H1 (cell line): ENCODE measurements around the gene CRACDL. TPM values are rescaled to one million over a fixed set of nuclear protein-coding genes. Genes with fewer than 3 reads are reported as not detected.

Source experiments
- CTCF ChIA-PET: fragments of 300-600 bp; sonication (Branson Sonifier 250); formaldehyde crosslinking; loops from one replicate; lab custom pipeline; 2021; ENCODE audit not compliant: partially characterized antibody; lab: Charles Lee
- POLR2A ChIA-PET: fragments of 300-600 bp; sonication (Branson Sonifier 250); formaldehyde crosslinking; loops from one replicate; lab custom pipeline; 2021; ENCODE audit warnings: inconsistent platforms; ENCODE audit not compliant: partially characterized antibody; lab: Charles Lee
- DNase-seq, 2 experiments: peaks; one replicate each; pipeline versions ENCODE4 v3.0.0 to v3.0.0-alpha.2; 2010 to 2022; ENCODE audit warnings: low spot score in 2 of 2, low read depth in 1 of 2, mixed read lengths in 1 of 2
- FAIRE-seq: peaks from 2 replicates; lab custom pipeline; 2011; peaks lifted over from hg19 to GRCh38; lab: Jason Lieb, UNC
- H2AFZ ChIP-seq: 2 replicates; pipeline ENCODE4 v1.8.1; 2012; ENCODE audit warnings: low read length, inconsistent platforms
- H2AK5ac ChIP-seq: 2 replicates; pipeline ENCODE4 v1.6.1; 2013; ENCODE audit warnings: low read depth, low read length
- H2BK120ac ChIP-seq: replicated peaks from 2 replicates; pipeline ENCODE3; 2013; ENCODE audit warnings: low read depth, low read length, inconsistent platforms
- H2BK12ac ChIP-seq: 2 replicates; pipeline ENCODE4 v1.6.1; 2013; ENCODE audit warnings: low read depth, low read length
- H2BK15ac ChIP-seq: 2 replicates; pipeline ENCODE4 v1.6.1; 2013; ENCODE audit warnings: low read length
- H2BK20ac ChIP-seq: 2 replicates; pipeline ENCODE4 v1.6.1; 2013; ENCODE audit warnings: low read length
- H2BK5ac ChIP-seq: 2 replicates; pipeline ENCODE4 v1.6.1; 2013; ENCODE audit warnings: low read depth, low read length
- H3K14ac ChIP-seq: 2 replicates; pipeline ENCODE4 v1.6.1; 2013; ENCODE audit warnings: inconsistent platforms; ENCODE audit not compliant: insufficient read length
- H3K18ac ChIP-seq: 2 replicates; pipeline ENCODE4 v1.6.1; 2013; ENCODE audit warnings: low read length; ENCODE audit errors: extremely low read depth
- H3K23ac ChIP-seq: 2 replicates; pipeline ENCODE4 v1.6.1; 2013; ENCODE audit warnings: inconsistent platforms; ENCODE audit not compliant: insufficient read length
- H3K23me2 ChIP-seq: 2 replicates; pipeline ENCODE4 v1.6.1; 2013; ENCODE audit warnings: low read depth, low read length
- H3K27ac ChIP-seq: 2 replicates; pipeline ENCODE4 v1.6.1; 2011; ENCODE audit warnings: low read depth, low read length, inconsistent platforms
- H3K27me3 ChIP-seq, 4 experiments: replicated peaks in 1 of 4; 1 replicate in 1 of 4; 2 replicates in 3 of 4; pipeline versions ENCODE4 v1.6.1 to v1.8.1; 2011 to 2013; ENCODE audit warnings: low read length in 3 of 4, mild to moderate bottlenecking in 3 of 4, inconsistent platforms in 2 of 4, mixed read lengths in 2 of 4, moderate library complexity in 1 of 4; ENCODE audit not compliant: control insufficient read depth in 3 of 4, insufficient read depth in 3 of 4; ENCODE audit errors: extremely low read depth in 1 of 4
- H3K36me3 ChIP-seq, 4 experiments: 2 replicates each; pipeline versions ENCODE4 v1.6.1 to v1.8.1; 2011 to 2013; ENCODE audit warnings: mild to moderate bottlenecking in 4 of 4, low read length in 3 of 4, moderate library complexity in 2 of 4, control low read depth in 1 of 4, inconsistent platforms in 1 of 4; ENCODE audit not compliant: insufficient read depth in 4 of 4, control insufficient read depth in 2 of 4
- H3K4ac ChIP-seq: replicated peaks from 2 replicates; pipeline ENCODE3; 2013; ENCODE audit warnings: low read length, low read depth, mixed read lengths, inconsistent platforms; ENCODE audit not compliant: insufficient read length
- H3K4me1 ChIP-seq, 4 experiments: replicated peaks in 1 of 4; 1 replicate in 1 of 4; 2 replicates in 3 of 4; pipeline versions ENCODE4 v1.6.1 to v1.8.1; 2011 to 2013; ENCODE audit warnings: low read length in 3 of 4, inconsistent platforms in 2 of 4, mixed read lengths in 1 of 4; ENCODE audit not compliant: insufficient read depth in 4 of 4, control insufficient read depth in 3 of 4
- H3K4me2 ChIP-seq, 2 experiments: 2 replicates each; pipeline versions ENCODE4 v1.6.1 to v1.8.1; 2011 to 2013; ENCODE audit warnings: low read depth in 2 of 2, low read length in 2 of 2, control low read depth in 1 of 2, inconsistent platforms in 1 of 2, mild to moderate bottlenecking in 1 of 2; ENCODE audit not compliant: insufficient read depth in 1 of 2
- H3K4me3 ChIP-seq, 4 experiments: fragments of 200-600, 300-600 bp in 1 of 4; sonication (generic), shearing (Covaris generic), sonication (Bioruptor Twin) in 1 of 4; 2 replicates each; pipeline versions ENCODE4 v1.5.1 to v1.8.1; 2011 to 2016; ENCODE audit warnings: low read length in 4 of 4, low read depth in 3 of 4, control low read depth in 2 of 4, inconsistent platforms in 2 of 4, mild to moderate bottlenecking in 2 of 4, mixed read lengths in 1 of 4, moderate library complexity in 1 of 4; ENCODE audit not compliant: insufficient read depth in 2 of 4; ENCODE audit errors: extremely low read depth in 1 of 4
- H3K56ac ChIP-seq: replicated peaks from 2 replicates; pipeline ENCODE3; 2013; ENCODE audit warnings: low read depth, mild to moderate bottlenecking, mixed read lengths, low read length, inconsistent platforms; ENCODE audit not compliant: insufficient read length
- H3K79me1 ChIP-seq: 2 replicates; pipeline ENCODE4 v1.6.1; 2013; ENCODE audit warnings: low read depth, low read length, control low read depth
- H3K79me2 ChIP-seq, 2 experiments: 2 replicates each; pipeline versions ENCODE4 v1.6.1 to v1.8.1; 2012 to 2013; ENCODE audit warnings: low read length in 2 of 2, mild to moderate bottlenecking in 2 of 2, inconsistent platforms in 1 of 2; ENCODE audit not compliant: insufficient read depth in 2 of 2, control insufficient read depth in 1 of 2
- H3K9ac ChIP-seq, 4 experiments: replicated peaks in 1 of 4; 1 replicate in 1 of 4; 2 replicates in 3 of 4; pipeline versions ENCODE4 v1.6.1 to v1.8.1; 2011 to 2013; ENCODE audit warnings: low read depth in 3 of 4, low read length in 3 of 4, control low read depth in 2 of 4, mild to moderate bottlenecking in 2 of 4, moderate library complexity in 2 of 4, inconsistent platforms in 1 of 4; ENCODE audit errors: extremely low read depth in 1 of 4
- H3K9me3 ChIP-seq, 2 experiments: 2 replicates each; pipeline versions ENCODE4 v1.6.1 to v1.8.1; 2012 to 2013; ENCODE audit warnings: mild to moderate bottlenecking in 2 of 2, moderate library complexity in 2 of 2, control low read depth in 1 of 2, inconsistent platforms in 1 of 2, low read depth in 1 of 2, low read length in 1 of 2, mixed read lengths in 1 of 2; ENCODE audit not compliant: insufficient read depth in 2 of 2
- H4K20me1 ChIP-seq, 2 experiments: replicated peaks in 1 of 2; 2 replicates each; pipeline versions ENCODE3 to v1.8.1; 2011 to 2013; ENCODE audit warnings: inconsistent platforms in 2 of 2, low read length in 2 of 2, mild to moderate bottlenecking in 1 of 2; ENCODE audit not compliant: insufficient read depth in 2 of 2, control insufficient read depth in 1 of 2
- H4K5ac ChIP-seq: 2 replicates; pipeline ENCODE4 v1.6.1; 2013; ENCODE audit warnings: low read length, low read depth, mixed read lengths, inconsistent platforms; ENCODE audit not compliant: insufficient read length
- H4K8ac ChIP-seq: 2 replicates; pipeline ENCODE4 v1.8.0; 2013; ENCODE audit warnings: mild to moderate bottlenecking, moderate library complexity, low read length, inconsistent platforms; ENCODE audit not compliant: insufficient read depth; ENCODE audit errors: extremely low read depth
- H4K91ac ChIP-seq: replicated peaks from 2 replicates; pipeline ENCODE3; 2013; ENCODE audit warnings: low read length, mixed read lengths, inconsistent platforms; ENCODE audit not compliant: insufficient read length
- CHD1 ChIP-seq: IDR thresholded peaks from 2 replicates; pipeline ENCODE4 v1.6.1; 2012; ENCODE audit warnings: low read depth, low read length, improper control_type of control experiment
- CHD2 ChIP-seq: IDR thresholded peaks from 2 replicates; pipeline ENCODE4 v1.6.1; 2012; ENCODE audit warnings: low read length, improper control_type of control experiment
- GTF2F1 ChIP-seq: IDR thresholded peaks from 2 replicates; pipeline ENCODE4 v1.6.1; 2012; ENCODE audit warnings: low read depth, low read length, improper control_type of control experiment, borderline replicate concordance
- HDAC6 ChIP-seq: IDR thresholded peaks from one replicate; pipeline ENCODE4 v1.7.1; 2012; ENCODE audit warnings: low read depth, mild to moderate bottlenecking, inconsistent platforms, low read length, moderate library complexity
- POLR2A ChIP-seq, 2 experiments: IDR thresholded peaks; 1 replicate in 1 of 2; 2 replicates in 1 of 2; pipeline ENCODE4 v1.6.1; 2011; ENCODE audit warnings: low read depth in 2 of 2, low read length in 2 of 2, mild to moderate bottlenecking in 2 of 2; ENCODE audit errors: control extremely low read depth in 1 of 2
- POLR2AphosphoS5 ChIP-seq: IDR thresholded peaks from 2 replicates; pipeline ENCODE4 v1.6.1; 2011; ENCODE audit warnings: low read depth, low read length
- RBBP5 ChIP-seq: IDR thresholded peaks from 2 replicates; pipeline ENCODE4 v1.7.1; 2012; ENCODE audit warnings: low read depth, mild to moderate bottlenecking, inconsistent platforms, low read length, moderate library complexity, borderline replicate concordance
- RXRA ChIP-seq: IDR thresholded peaks from 2 replicates; pipeline ENCODE4 v1.6.1; 2011; ENCODE audit warnings: low read depth, mild to moderate bottlenecking, low read length, moderate library complexity; ENCODE audit not compliant: insufficient read depth
- SIX5 ChIP-seq: IDR thresholded peaks from 2 replicates; pipeline ENCODE4 v1.6.1; 2011; ENCODE audit warnings: mild to moderate bottlenecking, low read depth, low read length
- SP2 ChIP-seq: IDR thresholded peaks from 2 replicates; pipeline ENCODE4 v1.6.1; 2012; ENCODE audit warnings: mild to moderate bottlenecking, low read length, inconsistent platforms
- SUZ12 ChIP-seq: fragments of 200-600 bp; sonication (generic); IDR thresholded peaks from 2 replicates; pipeline ENCODE4 v1.6.1; 2012; ENCODE audit warnings: mild to moderate bottlenecking, inconsistent platforms, low read length, moderate library complexity, mixed read lengths
- TCF12 ChIP-seq: IDR thresholded peaks from 2 replicates; pipeline ENCODE4 v1.6.1; 2011; ENCODE audit warnings: low read depth, mild to moderate bottlenecking, low read length
- TEAD4 ChIP-seq: IDR thresholded peaks from 2 replicates; pipeline ENCODE4 v1.6.1; 2012; ENCODE audit warnings: low read depth, low read length, inconsistent platforms, mixed read lengths
- YY1 ChIP-seq: IDR thresholded peaks from 2 replicates; pipeline ENCODE4 v1.6.1; 2011; ENCODE audit warnings: low read depth, mild to moderate bottlenecking, low read length
- ZNF274 ChIP-seq: IDR thresholded peaks from 2 replicates; pipeline ENCODE4 v1.7.0; 2012; ENCODE audit warnings: low read length, borderline replicate concordance; ENCODE audit errors: extremely low read depth
- WGBS, 2 experiments: shearing (Covaris generic) in 1 of 2; methylation state at CpG; one replicate each; pipeline versions ENCODE4 v1.1.6 to v1.1.7; 2013 to 2015; ENCODE audit warnings: low lambda C conversion rate in 2 of 2, mixed read lengths in 2 of 2, inconsistent platforms in 1 of 2, low coverage in 1 of 2, missing lambda C conversion rate in 1 of 2; ENCODE audit not compliant: insufficient replicate concordance in 2 of 2, insufficient coverage in 1 of 2, insufficient read length in 1 of 2; ENCODE audit errors: extremely low coverage in 1 of 2, missing lambda C conversion rate in 1 of 2; 5-methylcytosine and 5-hydroxymethylcytosine counted together
- polyA plus RNA-seq, 7 experiments: library from polyadenylated mRNA; depleted of rRNA in 3 of 7; stranded (reverse) in 5 of 7; unstranded in 2 of 7; fragments of >200 nt in 5 of 7; fragments of 200-250 nt in 2 of 7; gene quantifications; 1 replicate in 5 of 7; 2 replicates in 1 of 7; 4 replicates in 1 of 7; pipeline versions ENCODE4 v1.2.1 to v1.2.3, GENCODE V29; 2011 to 2013; ENCODE audit warnings: missing spikeins in 2 of 7, mixed read lengths in 2 of 7
- total RNA-seq: library from RNA; stranded (reverse); fragmentation: NEBNext Ultra II Directional; extraction: Animal tissue kit (Norgen Biotek cat#: 25700); gene quantifications from 2 replicates; pipeline ENCODE4 v1.2.1, GENCODE V29; 2021
- TF ChIP-seq, protein P1 (sequence below): IDR thresholded peaks from 2 replicates; pipeline ENCODE4 v1.6.1; 2011; ENCODE audit warnings: low read length, improper control_type of control experiment

The CRACDL gene
- total and polyA plus RNA-seq, 2 of the 8 experiments (the other 6 are each of a cell fraction or from before 2014, with no cell fraction given) = 0.07 to 0.38 TPM

DNA sequence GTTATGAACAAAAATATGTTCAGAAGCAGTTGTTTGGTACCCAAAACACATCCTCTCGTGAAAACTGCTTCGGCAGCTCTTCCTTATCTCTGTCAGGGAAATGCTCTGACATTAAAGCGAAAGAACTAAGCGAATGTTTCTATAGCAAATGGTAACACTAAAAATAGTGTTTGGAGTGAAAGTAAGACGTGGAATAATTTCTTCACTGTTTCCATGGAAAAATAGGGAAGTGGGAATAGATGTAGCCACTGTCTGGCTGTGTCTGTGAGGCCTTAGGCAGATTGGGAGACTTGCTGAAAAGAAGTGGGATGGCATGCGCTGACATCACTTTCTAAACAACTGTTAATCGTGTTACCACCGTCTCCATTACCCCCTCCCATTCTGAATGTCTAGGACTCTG is 11.5 kb upstream of the CRACDL start:
- no peak overlapping the region for H3K4me2 ChIP-seq
- CTCF ChIA-PET = interaction anchor here (1.4 kb wide), 1 partner anchor 138 kb away, joined by 4 read pairs; no protein-coding TSS in a partner anchor
- TF ChIP-seq RBBP5 (no peak), RXRA (no peak), SIX5 (no peak), GTF2F1 (no peak), YY1 (no peak), TCF12 (no peak), SP2 (no peak), HDAC6 (no peak), CHD1 (no peak), SUZ12 (no peak), POLR2A (IDR thresholded peaks at IDR 0.05; ENCODE audit: control extremely low read depth in 1 of 2, low read depth in 2 of 2, low read length in 2 of 2) (no peak), CHD2 (no peak), TEAD4 (no peak), ZNF274 (no peak), POLR2AphosphoS5 (no peak)
- TF ChIP-seq, protein P1, sequence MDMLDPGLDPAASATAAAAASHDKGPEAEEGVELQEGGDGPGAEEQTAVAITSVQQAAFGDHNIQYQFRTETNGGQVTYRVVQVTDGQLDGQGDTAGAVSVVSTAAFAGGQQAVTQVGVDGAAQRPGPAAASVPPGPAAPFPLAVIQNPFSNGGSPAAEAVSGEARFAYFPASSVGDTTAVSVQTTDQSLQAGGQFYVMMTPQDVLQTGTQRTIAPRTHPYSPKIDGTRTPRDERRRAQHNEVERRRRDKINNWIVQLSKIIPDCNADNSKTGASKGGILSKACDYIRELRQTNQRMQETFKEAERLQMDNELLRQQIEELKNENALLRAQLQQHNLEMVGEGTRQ = no peak

More for the DNA sequence above, 11.5 kb upstream of the CRACDL start:
- no peak overlapping the region for H4K8ac ChIP-seq
- H3K4me3 ChIP-seq = no peak overlapping the region
- H3K79me1 ChIP-seq = no peaks in the 10 kb centered on the region
- no peak overlapping the region for H2BK5ac ChIP-seq
- no peak overlapping the region for H3K18ac ChIP-seq
- H3K9ac ChIP-seq = no peak overlapping the region
- 86% methylated on average over 8 of the region's 8 CpGs; no CpG with 5 or more reads in 1 of the 2 experiments for WGBS, 2 experiments
- H3K4me1 ChIP-seq = no peaks in the 10 kb centered on the region
- H3K56ac ChIP-seq = no peak overlapping the region
- no peak overlapping the region for H4K91ac ChIP-seq
- H3K27me3 ChIP-seq = no peaks in the 10 kb centered on the region; a peak in 1 of 7 replicates
- DNase-seq (no peak), FAIRE-seq (no peak)
- H3K14ac ChIP-seq = no peak overlapping the region
- no peak overlapping the region for H2BK120ac ChIP-seq
- POLR2A ChIA-PET = no interaction called here
- no peaks in the 10 kb centered on the region for H3K36me3 ChIP-seq
- H2AK5ac ChIP-seq = no peak overlapping the region
- H2BK15ac ChIP-seq = no peak overlapping the region
- H3K4ac ChIP-seq = no peak overlapping the region
- no peak overlapping the region for H3K23ac ChIP-seq
- H3K79me2 ChIP-seq = no peaks in the 10 kb centered on the region
- H4K20me1 ChIP-seq = no peaks in the 10 kb centered on the region
- no peaks in the 10 kb centered on the region for H3K9me3 ChIP-seq
- no peak overlapping the region for H2BK12ac ChIP-seq
- H3K27ac ChIP-seq = no peak overlapping the region
- H2BK20ac ChIP-seq = no peak overlapping the region
- H4K5ac ChIP-seq = no peak overlapping the region
- no peaks in the 10 kb centered on the region for H3K23me2 ChIP-seq
- H2AFZ ChIP-seq = no peak overlapping the region
